Left ventricle myocardium inferior (tissue), 1 donor: ENCODE results near the gene GDF11. TPM values are rescaled to one million over a fixed set of nuclear protein-coding genes. Genes with fewer than 3 reads are reported as not detected.

Experiments used
- DNase-seq: peaks from one replicate; pipeline ENCODE4 v3.0.0-alpha.2; 2020
- H3K27ac ChIP-seq: fragments of 200-600 bp; replicated peaks from 2 replicates; pipeline ENCODE4 v1.8.0; 2021
- H3K27me3 ChIP-seq: fragments of 200-600 bp; 2 replicates; pipeline ENCODE4 v1.8.0; 2021; ENCODE audit warnings: low read depth
- H3K36me3 ChIP-seq: fragments of 200-600 bp; 2 replicates; pipeline ENCODE4 v1.8.0; 2021
- H3K4me1 ChIP-seq: fragments of 200-600 bp; 2 replicates; pipeline ENCODE4 v1.8.0; 2021
- H3K4me3 ChIP-seq: fragments of 200-600 bp; 2 replicates; pipeline ENCODE4 v1.8.0; 2021; ENCODE audit warnings: mild to moderate bottlenecking, moderate library complexity
- H3K9me3 ChIP-seq: fragments of 200-600 bp; replicated peaks from 2 replicates; pipeline ENCODE4 v1.8.0; 2021
- intact Hi-C: fragments of 100-400 bp; cut with micrococcal nuclease; formaldehyde crosslinking; loops from one replicate; pipeline ENCODE4 v1.11.0; 2022
- total RNA-seq: library from RNA; stranded (reverse); fragmentation: NEBNext Ultra II Directional; extraction: Animal tissue kit (Norgen Biotek cat#: 25700); gene quantifications from one replicate; pipeline ENCODE4 v1.2.1, GENCODE V29; 2021
- TF ChIP-seq, protein P1 (sequence below): fragments of 200-600 bp; IDR thresholded peaks from 2 replicates; pipeline ENCODE4 v1.8.0; 2021; ENCODE audit warnings: antibody characterized with exemption, mild to moderate bottlenecking, borderline replicate concordance
- donor health status: DM: no; HTN: yes; CAD: no; lungs with severe emphysema.

The GDF11 gene
- total RNA-seq, 1 donor from 2014 or later: 15.6 TPM

GRCh38 chr12:55741931-55742680 is 816 bp upstream of the GDF11 start:
- peak overlapping the region; percentile 77 for H3K4me3 ChIP-seq
- H3K36me3 ChIP-seq: no peaks in the 10 kb centered on the region
- intact Hi-C loops: loop anchor here (10.0 kb wide), 1 partner anchor 53 kb away; no protein-coding TSS in a partner anchor
- H3K9me3 ChIP-seq: no peaks in the 10 kb centered on the region
- no peaks in the 10 kb centered on the region for H3K27me3 ChIP-seq
- TF ChIP-seq, protein P1, sequence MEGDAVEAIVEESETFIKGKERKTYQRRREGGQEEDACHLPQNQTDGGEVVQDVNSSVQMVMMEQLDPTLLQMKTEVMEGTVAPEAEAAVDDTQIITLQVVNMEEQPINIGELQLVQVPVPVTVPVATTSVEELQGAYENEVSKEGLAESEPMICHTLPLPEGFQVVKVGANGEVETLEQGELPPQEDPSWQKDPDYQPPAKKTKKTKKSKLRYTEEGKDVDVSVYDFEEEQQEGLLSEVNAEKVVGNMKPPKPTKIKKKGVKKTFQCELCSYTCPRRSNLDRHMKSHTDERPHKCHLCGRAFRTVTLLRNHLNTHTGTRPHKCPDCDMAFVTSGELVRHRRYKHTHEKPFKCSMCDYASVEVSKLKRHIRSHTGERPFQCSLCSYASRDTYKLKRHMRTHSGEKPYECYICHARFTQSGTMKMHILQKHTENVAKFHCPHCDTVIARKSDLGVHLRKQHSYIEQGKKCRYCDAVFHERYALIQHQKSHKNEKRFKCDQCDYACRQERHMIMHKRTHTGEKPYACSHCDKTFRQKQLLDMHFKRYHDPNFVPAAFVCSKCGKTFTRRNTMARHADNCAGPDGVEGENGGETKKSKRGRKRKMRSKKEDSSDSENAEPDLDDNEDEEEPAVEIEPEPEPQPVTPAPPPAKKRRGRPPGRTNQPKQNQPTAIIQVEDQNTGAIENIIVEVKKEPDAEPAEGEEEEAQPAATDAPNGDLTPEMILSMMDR: no peak
- H3K27ac ChIP-seq: peak overlapping the region; percentile 27
- peaks cover 58% of the 10 kb centered on the region for H3K4me1 ChIP-seq
- DNase-seq: no peak

DNA sequence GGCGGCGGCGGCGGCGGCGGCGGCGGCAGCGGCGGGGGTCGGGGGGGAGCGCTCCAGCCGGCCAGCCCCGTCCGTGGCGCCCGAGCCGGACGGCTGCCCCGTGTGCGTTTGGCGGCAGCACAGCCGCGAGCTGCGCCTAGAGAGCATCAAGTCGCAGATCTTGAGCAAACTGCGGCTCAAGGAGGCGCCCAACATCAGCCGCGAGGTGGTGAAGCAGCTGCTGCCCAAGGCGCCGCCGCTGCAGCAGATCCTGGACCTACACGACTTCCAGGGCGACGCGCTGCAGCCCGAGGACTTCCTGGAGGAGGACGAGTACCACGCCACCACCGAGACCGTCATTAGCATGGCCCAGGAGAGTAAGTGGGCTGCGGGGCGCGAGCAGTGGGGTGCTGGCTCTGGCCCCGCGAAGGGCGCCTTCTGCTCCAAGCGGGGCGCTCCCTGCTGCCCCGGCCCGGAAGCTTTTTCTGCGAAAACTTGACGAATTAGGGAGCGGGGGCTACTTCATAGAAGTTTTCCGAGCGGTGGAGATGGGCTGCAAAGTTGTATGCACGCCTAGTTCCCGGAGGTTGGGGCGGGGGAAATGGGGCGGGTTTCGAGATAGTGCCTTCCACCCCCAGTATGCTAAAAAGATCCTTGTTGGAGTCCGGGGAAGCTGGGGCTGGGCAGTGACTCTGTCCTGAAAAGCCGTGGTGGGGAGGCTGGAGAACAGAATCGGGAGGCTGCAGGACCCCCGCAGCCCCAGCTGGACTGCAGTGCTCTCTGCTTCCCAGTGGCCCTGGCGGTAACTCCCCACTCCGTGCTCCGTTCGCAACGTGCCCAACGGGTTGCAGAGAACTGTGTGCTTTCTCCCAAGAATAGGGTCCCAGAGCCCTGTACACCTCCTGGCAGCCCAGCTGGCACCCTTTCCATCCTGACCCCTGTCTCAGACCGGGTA is 751 bp downstream of the GDF11 start:
- Histone ChIP-seq H3K4me1 (peaks cover 55% of the 10 kb centered on the region), H3K27ac (peak overlapping the region; percentile 67), H3K9me3 (no peaks in the 10 kb centered on the region), H3K27me3 (no peaks in the 10 kb centered on the region), H3K4me3 (peak overlapping the region; percentile 77), H3K36me3 (no peaks in the 10 kb centered on the region)
- TF ChIP-seq, protein P1: no peak
- peak; percentile 45 for DNase-seq
- intact Hi-C loops: loop anchor here (10.0 kb wide), 1 partner anchor 51 kb away; no protein-coding TSS in a partner anchor

DNA sequence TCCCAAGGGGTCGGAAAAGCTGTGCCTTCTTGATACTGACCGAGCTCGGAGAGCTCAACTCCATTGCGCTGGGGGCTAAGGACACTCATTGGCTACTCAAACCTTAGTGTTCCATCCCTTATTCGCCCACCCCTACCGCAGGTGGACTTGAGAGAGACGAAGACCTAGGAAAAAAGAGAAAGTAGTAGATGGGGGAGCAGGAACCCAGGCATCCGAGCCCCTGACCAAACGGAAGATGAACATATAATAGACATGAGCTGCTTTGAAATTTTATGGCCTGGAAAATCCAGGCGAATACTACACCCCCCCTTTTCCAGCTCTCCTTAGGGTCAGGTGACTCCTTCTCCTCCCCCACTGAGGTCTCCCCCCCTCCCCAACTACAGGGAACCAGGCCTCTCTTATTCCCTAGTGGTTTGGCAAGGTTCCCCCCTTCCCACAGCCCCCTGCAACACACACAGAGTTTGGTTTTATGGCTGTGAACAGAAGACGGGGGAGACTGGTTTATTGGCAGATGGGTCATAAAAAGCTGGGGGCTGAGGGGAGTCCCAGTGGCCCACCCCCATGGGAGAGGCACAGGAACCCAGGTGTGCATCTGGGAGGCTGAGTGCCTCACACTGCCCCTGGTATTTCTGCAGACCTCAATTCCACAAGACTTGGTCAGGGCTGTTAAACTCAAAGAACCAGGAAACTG is 1.6 kb downstream of the GDF11 start:
- H3K4me1 ChIP-seq: peaks cover 55% of the 10 kb centered on the region
- H3K9me3 ChIP-seq: no peaks in the 10 kb centered on the region
- H3K27me3 ChIP-seq: no peaks in the 10 kb centered on the region
- H3K4me3 ChIP-seq: peak overlapping the region; percentile 77
- TF ChIP-seq, protein P1: no peak
- no peaks in the 10 kb centered on the region for H3K36me3 ChIP-seq
- no peak for DNase-seq
- intact Hi-C loops: loop anchor here (10.0 kb wide), 1 partner anchor 50 kb away; no protein-coding TSS in a partner anchor
- peak overlapping the region; percentile 66 for H3K27ac ChIP-seq

DNA sequence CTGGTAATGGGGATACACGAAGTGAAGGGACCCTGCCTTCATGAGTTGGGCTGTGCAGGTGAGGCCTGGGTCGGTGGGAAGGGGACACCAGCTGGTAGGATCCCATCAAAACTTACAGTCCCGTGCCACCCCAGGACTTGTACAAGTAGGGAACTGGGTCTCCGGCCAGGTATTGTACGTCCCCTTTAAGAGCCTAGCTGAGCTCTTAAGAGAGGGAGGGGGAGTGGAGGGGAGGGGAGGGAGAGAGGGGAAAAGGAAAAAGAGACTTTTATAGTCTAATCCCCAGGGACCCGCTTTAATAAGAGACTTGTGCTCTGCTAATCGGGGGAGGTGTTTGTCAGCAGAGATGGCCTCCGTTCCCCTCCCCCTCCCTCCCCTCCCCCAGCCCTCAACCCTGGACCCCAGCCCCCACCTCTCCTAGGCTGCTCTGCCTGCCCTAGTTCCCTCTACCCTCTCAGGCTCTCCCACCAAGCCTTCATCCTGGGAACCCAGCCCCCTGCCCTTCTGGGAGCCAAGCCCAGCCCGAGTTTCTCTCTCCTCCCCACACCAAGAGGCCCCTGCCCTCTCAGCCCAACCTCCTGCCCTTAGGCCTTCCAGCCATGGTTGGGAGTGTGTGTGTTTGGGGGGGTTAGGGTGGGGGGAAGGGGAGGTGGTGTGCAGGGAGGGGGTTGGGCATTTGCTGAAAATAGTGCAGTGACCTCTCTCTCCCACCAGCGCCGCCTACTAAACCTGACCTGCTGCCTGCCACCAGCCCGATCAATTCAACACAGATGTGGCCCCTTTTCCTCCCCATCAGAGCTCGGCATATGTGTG is 2.6 kb downstream of the GDF11 start:
- Histone ChIP-seq H3K36me3 (no peaks in the 10 kb centered on the region), H3K27me3 (no peaks in the 10 kb centered on the region), H3K9me3 (no peaks in the 10 kb centered on the region), H3K27ac (peak overlapping the region; percentile 66), H3K4me1 (peaks cover 55% of the 10 kb centered on the region), H3K4me3 (peak overlapping the region; percentile 77)
- peak; percentile 28 for DNase-seq
- intact Hi-C loops: loop anchor here (10.0 kb wide), 1 partner anchor 49 kb away; no protein-coding TSS in a partner anchor
- TF ChIP-seq, protein P1: no peak
